HK-2 (cell line): ENCODE measurements around the gene VSIG10L2.
A peak's percentile ranks its signal among the peaks of the same experiment; 100 is the strongest.
"Not testable (repeated sequence)": the region's sequence is repeated elsewhere in the genome, so short reads cannot be mapped to it uniquely, and the experiment has no call there.

ENCODE experiments used
- DNase-seq: peaks from one replicate; pipeline ENCODE4 v3.0.0-alpha.2; 2018; ENCODE audit not compliant: unreplicated experiment

Gene VSIG10L2

GRCh38 chr11:125945797-125946520 lies at the start of gene VSIG10L2:
Gene VSIG10L2, plus strand, starts transcription at chr11:125946044. Its CDS starts 12 bp downstream, at chr11:125946056.
- no peak for DNase-seq

GRCh38 chr11:125901872-125902271 lies 44.0 kb upstream of the VSIG10L2 start:
- no peak for DNase-seq

- DNase-seq, result no peak
These were observed 43.4 kb upstream of the VSIG10L2 start for GRCh38 chr11:125902277-125902926.

GRCh38 chr11:125902927-125903710 lies 42.7 kb upstream of the VSIG10L2 start, which contains the start of gene PUS3:
Gene PUS3, minus strand, starts transcription at chr11:125903206. Its CDS starts 6,922 bp downstream, at chr11:125896284.
- peak; percentile 76 for DNase-seq

- DNase-seq, result no peak
These were observed 41.9 kb upstream of the VSIG10L2 start, which contains the start of gene DDX25 for GRCh38 chr11:125903711-125904659. Gene DDX25, plus strand, starts transcription at chr11:125904508. Its CDS starts 10 bp downstream, at chr11:125904518.

GRCh38 chr11:125904678-125905077 lies 41.2 kb upstream of the VSIG10L2 start:
- DNase-seq, result no peak

GRCh38 chr11:125910226-125910849 lies 35.5 kb upstream of the VSIG10L2 start:
- DNase-seq, result no peak

- not testable (repeated sequence) for DNase-seq
These were observed 31.2 kb upstream of the VSIG10L2 start for GRCh38 chr11:125914601-125915000.

- DNase-seq, result no peak
These were observed 29.0 kb upstream of the VSIG10L2 start for GRCh38 chr11:125916683-125917347.

GRCh38 chr11:125918140-125918840 lies 27.6 kb upstream of the VSIG10L2 start:
- no peak for DNase-seq

- no peak for DNase-seq
These were observed 24.8 kb upstream of the VSIG10L2 start for GRCh38 chr11:125921042-125921441.

GRCh38 chr11:125922156-125922555 lies 23.7 kb upstream of the VSIG10L2 start:
- no peak for DNase-seq

GRCh38 chr11:125923012-125923579 lies 22.7 kb upstream of the VSIG10L2 start:
- DNase-seq, result peak; percentile 28

- DNase-seq, result no peak
These were observed 22.2 kb upstream of the VSIG10L2 start for GRCh38 chr11:125923633-125924032.

- no peak for DNase-seq
These were observed 21.3 kb upstream of the VSIG10L2 start for GRCh38 chr11:125924384-125925007.

GRCh38 chr11:125925247-125925740 lies 20.6 kb upstream of the VSIG10L2 start:
- no peak for DNase-seq

- DNase-seq, result no peak
These were observed 20.0 kb upstream of the VSIG10L2 start for GRCh38 chr11:125925804-125926203.

- DNase-seq, result no peak
These were observed 19.2 kb upstream of the VSIG10L2 start for GRCh38 chr11:125926682-125927081.
